Activated B cell treated with CpG ODN at 0.5 μM for 24 hours (primary cell): Measurements from ENCODE around the gene KRTAP4-11. TPM values are rescaled to one million over a fixed set of nuclear protein-coding genes. Genes with fewer than 3 reads are reported as not detected.
A peak's percentile ranks its signal among the peaks of the same experiment; 100 is the strongest.
"Not testable (repeated sequence)": the region's sequence is repeated elsewhere in the genome, so short reads cannot be mapped to it uniquely, and the experiment has no call there.

ENCODE experiments used
- ATAC-seq: fragments of 200-7000 bp; cut with Tn5 transposase; one replicate; pipeline ENCODE4 v1.10.0; 2021; ENCODE audit warnings: low read depth, mild to moderate bottlenecking, moderate library complexity
- CTCF ChIA-PET: fragments of 350-600 bp; sonication (Branson Sonifier 250); formaldehyde crosslinking; loops from one replicate; lab custom pipeline; 2021; ENCODE audit warnings: antibody characterized with exemption; lab: Charles Lee
- POLR2A ChIA-PET: fragments of 350-600 bp; sonication (Branson Sonifier 250); formaldehyde crosslinking; loops from one replicate; lab custom pipeline; 2021; ENCODE audit warnings: antibody characterized with exemption; lab: Charles Lee
- DNase-seq: peaks from one replicate; pipeline ENCODE4 v3.0.0; 2022
- H3K27ac Mint-ChIP-seq: one replicate; pipeline ENCODE4 v1.8.0; 2020; ENCODE audit warnings: mixed read lengths
- H3K27me3 Mint-ChIP-seq: one replicate; pipeline ENCODE4 v1.8.0; 2021; ENCODE audit warnings: mixed read lengths
- H3K36me3 Mint-ChIP-seq: one replicate; pipeline ENCODE4 v1.8.0; 2021; ENCODE audit warnings: low read depth, mixed read lengths
- H3K4me1 Mint-ChIP-seq: one replicate; pipeline ENCODE4 v1.8.0; 2021; ENCODE audit warnings: mixed read lengths
- H3K4me3 Mint-ChIP-seq: one replicate; pipeline ENCODE4 v1.8.0; 2020; ENCODE audit warnings: mild to moderate bottlenecking, mixed read lengths
- H3K9me3 Mint-ChIP-seq: one replicate; pipeline ENCODE4 v1.8.0; 2020; ENCODE audit warnings: mixed read lengths
- CTCF ChIP-seq: fragments of 200-600 bp; IDR thresholded peaks from one replicate; pipeline ENCODE4 v1.8.0; 2022; ENCODE audit warnings: antibody characterized with exemption, mild to moderate bottlenecking
- intact Hi-C: fragments of 100-400 bp; cut with micrococcal nuclease; formaldehyde crosslinking; loops from one replicate; pipeline ENCODE4 v1.15.1; 2024
- total RNA-seq: library from RNA; stranded (reverse); gene quantifications from 2 replicates; pipeline ENCODE4 v1.2.3, GENCODE V29; 2022

The KRTAP4-11 gene
- total RNA-seq, 1 donor from 2014 or later, result not detected

DNA sequence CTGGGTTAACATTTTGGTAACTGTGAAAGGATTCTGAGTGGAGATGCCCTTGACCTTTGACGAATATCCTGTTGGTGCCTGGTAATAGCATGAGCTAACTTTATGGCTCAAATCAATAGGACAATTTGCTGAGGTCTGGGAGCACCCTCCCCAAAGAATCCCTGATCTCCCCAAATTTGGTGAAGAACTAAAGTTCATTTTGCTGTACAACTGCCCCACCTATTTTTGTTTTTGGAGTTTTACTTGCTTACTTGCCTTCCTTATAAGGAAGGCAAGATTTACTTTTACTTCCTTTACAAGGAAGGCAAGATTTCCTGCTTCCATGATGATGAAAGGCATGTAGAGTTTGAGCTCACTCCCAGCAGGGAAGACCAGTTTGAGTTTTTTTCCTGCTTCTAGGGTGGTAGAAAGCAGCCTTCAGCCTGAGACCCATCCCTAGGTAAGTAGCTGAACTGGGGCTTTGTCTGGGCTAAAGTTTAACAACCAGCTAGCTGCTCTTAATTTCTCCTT lies 10.2 kb downstream of the KRTAP4-11 start:
- Mint-ChIP-seq H3K4me3 (no peak overlapping the region), H3K27me3 (peaks cover 6% of the 10 kb centered on the region), H3K27ac (peak overlapping the region; percentile 46), H3K36me3 (peaks cover 1% of the 10 kb centered on the region), H3K9me3 (peaks cover 4% of the 10 kb centered on the region), H3K4me1 (peaks cover 15% of the 10 kb centered on the region)
- POLR2A ChIA-PET, result no interaction called here
- ATAC-seq (no peak), DNase-seq (no peak)
- TF ChIP-seq CTCF, result no peak
- intact Hi-C loops, result no loop called here
- CTCF ChIA-PET, result no interaction called here

GRCh38 chr17:41105347-41105746 lies 12.8 kb downstream of the KRTAP4-11 start, which contains the start of gene KRTAP4-9:
Gene KRTAP4-9 (plus strand): TSS chr17:41105389. CDS start chr17:41105389, 0 bp downstream.
- H3K4me3 Mint-ChIP-seq, H3K9me3 Mint-ChIP-seq, CTCF ChIA-PET, ATAC-seq, H3K27me3 Mint-ChIP-seq, POLR2A ChIA-PET, DNase-seq, H3K36me3 Mint-ChIP-seq, H3K27ac Mint-ChIP-seq, intact Hi-C loops: not testable (repeated sequence)
- peaks cover 17% of the 10 kb centered on the region for H3K4me1 Mint-ChIP-seq

- POLR2A ChIA-PET, H3K9me3 Mint-ChIP-seq, intact Hi-C loops, ATAC-seq, DNase-seq, H3K36me3 Mint-ChIP-seq, H3K4me3 Mint-ChIP-seq, H3K27ac Mint-ChIP-seq, CTCF ChIA-PET: not testable (repeated sequence)
- Mint-ChIP-seq H3K4me1 (peaks cover 23% of the 10 kb centered on the region), H3K27me3 (peaks cover 13% of the 10 kb centered on the region)
Observed at GRCh38 chr17:41104386-41105038, 13.7 kb downstream of the KRTAP4-11 start.

DNA sequence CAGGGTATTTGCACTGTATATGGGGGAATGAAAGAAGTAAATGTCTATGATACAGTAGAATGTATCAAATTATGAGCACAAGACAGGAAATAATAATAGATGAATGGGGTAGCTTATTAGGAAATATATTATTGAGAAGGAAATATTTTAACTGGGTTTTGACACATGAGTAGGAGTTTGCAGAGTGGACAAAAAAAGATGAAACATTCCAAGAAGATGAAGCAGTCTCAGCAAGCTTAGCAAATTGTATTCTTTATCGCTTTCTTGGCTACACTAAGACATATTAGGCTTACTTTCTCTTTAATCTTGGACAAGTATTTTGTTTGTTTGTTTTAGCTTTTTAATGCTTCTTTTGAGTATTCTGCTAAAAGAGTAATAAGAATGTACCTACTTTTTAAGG lies 14.3 kb downstream of the KRTAP4-11 start:
- Mint-ChIP-seq H3K27me3 (peaks cover 13% of the 10 kb centered on the region), H3K4me1 (peaks cover 21% of the 10 kb centered on the region), H3K27ac (no peak overlapping the region), H3K9me3 (no peaks in the 10 kb centered on the region), H3K4me3 (no peak overlapping the region), H3K36me3 (no peaks in the 10 kb centered on the region)
- no peak for TF ChIP-seq CTCF
- ChIA-PET POLR2A (no interaction called here), CTCF (no interaction called here)
- ATAC-seq (no peak), DNase-seq (no peak)
- intact Hi-C loops, result no loop called here

GRCh38 chr17:41101586-41102259 lies 16.4 kb downstream of the KRTAP4-11 start, which contains the start of gene KRTAP4-16:
Gene KRTAP4-16 (minus strand): TSS chr17:41102209. CDS start chr17:41102209, 0 bp downstream.
- no peak for ATAC-seq
- intact Hi-C loops, result no loop called here
- no peak within 1 kb of the TSS for H3K27ac Mint-ChIP-seq

GRCh38 chr17:41099682-41100480 lies 18.3 kb downstream of the KRTAP4-11 start:
- H3K4me1 Mint-ChIP-seq, H3K27ac Mint-ChIP-seq, CTCF ChIA-PET, H3K4me3 Mint-ChIP-seq, H3K36me3 Mint-ChIP-seq, ATAC-seq, POLR2A ChIA-PET, intact Hi-C loops, H3K9me3 Mint-ChIP-seq, DNase-seq: not testable (repeated sequence)
- peaks cover 25% of the 10 kb centered on the region for H3K27me3 Mint-ChIP-seq

More at GRCh38 chr17:41101586-41102259, 16.4 kb downstream of the KRTAP4-11 start, which contains the start of gene KRTAP4-16:
- ChIA-PET CTCF (no interaction called here), POLR2A (no interaction called here)
- Mint-ChIP-seq H3K4me1 (peaks cover 10% of the 10 kb centered on the region), H3K9me3 (no peaks in the 10 kb centered on the region), H3K27me3 (peaks cover 29% of the 10 kb centered on the region), H3K36me3 (no peaks in the 10 kb centered on the region), H3K4me3 (no peak within 1 kb of the TSS)
- TF ChIP-seq CTCF, result no peak
- DNase-seq, result no peak
